A673 (cell line): ENCODE results near the gene SERPINA4.

ENCODE experiments used
- EZH2 ChIP-seq: fragments of 200-600 bp; sonication (generic); IDR thresholded peaks from 2 replicates; pipeline ENCODE4 v1.6.1; 2017; ENCODE audit warnings: borderline replicate concordance, low read depth, mild to moderate bottlenecking, mixed read lengths, antibody characterized with exemption, low read length; ENCODE audit not compliant: poor library complexity, severe bottlenecking
- TF ChIP-seq, protein P1 (sequence below): fragments of 300-800, 200-600 bp; sonication (generic); conservative IDR thresholded peaks from 2 replicates; pipeline ENCODE4 v1.5.1; 2017; ENCODE audit warnings: low read depth, mild to moderate bottlenecking, antibody characterized with exemption, low read length, moderate library complexity, mixed read lengths

DNA sequence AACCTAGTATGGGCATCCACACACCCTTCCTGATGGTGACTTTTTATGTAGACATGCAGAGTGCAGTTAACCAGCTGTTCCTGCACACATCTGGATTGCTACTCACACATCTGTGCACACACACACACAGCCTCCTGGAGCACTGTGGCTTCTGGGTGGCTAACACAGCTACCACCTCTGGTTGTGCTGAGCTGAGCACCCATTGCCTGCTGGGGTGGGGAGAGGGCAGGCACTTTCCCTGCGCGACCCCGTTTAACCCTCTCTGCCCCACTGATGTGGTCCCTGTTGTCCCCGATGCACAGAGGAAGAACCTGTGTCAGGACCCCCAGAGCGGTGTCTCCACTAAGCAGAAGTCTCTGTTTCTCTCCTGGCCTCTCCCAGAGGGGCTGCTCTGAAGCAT is 36.5 kb downstream of the SERPINA4 start:
- TF ChIP-seq, protein P1, sequence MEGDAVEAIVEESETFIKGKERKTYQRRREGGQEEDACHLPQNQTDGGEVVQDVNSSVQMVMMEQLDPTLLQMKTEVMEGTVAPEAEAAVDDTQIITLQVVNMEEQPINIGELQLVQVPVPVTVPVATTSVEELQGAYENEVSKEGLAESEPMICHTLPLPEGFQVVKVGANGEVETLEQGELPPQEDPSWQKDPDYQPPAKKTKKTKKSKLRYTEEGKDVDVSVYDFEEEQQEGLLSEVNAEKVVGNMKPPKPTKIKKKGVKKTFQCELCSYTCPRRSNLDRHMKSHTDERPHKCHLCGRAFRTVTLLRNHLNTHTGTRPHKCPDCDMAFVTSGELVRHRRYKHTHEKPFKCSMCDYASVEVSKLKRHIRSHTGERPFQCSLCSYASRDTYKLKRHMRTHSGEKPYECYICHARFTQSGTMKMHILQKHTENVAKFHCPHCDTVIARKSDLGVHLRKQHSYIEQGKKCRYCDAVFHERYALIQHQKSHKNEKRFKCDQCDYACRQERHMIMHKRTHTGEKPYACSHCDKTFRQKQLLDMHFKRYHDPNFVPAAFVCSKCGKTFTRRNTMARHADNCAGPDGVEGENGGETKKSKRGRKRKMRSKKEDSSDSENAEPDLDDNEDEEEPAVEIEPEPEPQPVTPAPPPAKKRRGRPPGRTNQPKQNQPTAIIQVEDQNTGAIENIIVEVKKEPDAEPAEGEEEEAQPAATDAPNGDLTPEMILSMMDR, result no peak
- no peak for TF ChIP-seq EZH2
